ENCODE measurements around the gene TTLL7.

DNA sequence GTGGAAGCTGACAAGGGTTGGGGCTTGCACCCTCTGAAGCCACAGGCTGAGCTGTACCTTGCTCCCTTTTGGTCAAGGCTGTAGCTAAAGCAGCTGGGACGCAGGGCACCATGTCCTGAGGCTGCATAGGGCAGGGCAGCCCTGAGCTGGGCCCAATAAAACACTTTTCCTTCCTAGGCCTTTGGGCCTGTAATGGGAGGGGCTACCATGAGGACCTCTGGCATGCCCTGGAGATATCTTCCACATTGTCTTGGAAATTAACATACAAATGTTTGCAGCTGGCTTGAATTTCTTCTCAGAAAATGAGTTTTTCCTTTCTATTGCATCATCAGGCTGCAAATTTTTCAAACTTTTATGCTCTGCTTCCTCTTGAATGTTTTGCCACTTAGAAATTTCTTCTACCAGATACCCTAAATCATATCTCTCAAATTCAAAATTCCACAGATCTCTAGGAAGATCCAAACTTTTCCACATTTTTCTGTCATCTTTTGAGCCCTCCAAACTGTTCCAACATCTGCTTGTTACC is 32.9 kb upstream of the TTLL7 start:
- TF ChIP-seq, protein P1, sequence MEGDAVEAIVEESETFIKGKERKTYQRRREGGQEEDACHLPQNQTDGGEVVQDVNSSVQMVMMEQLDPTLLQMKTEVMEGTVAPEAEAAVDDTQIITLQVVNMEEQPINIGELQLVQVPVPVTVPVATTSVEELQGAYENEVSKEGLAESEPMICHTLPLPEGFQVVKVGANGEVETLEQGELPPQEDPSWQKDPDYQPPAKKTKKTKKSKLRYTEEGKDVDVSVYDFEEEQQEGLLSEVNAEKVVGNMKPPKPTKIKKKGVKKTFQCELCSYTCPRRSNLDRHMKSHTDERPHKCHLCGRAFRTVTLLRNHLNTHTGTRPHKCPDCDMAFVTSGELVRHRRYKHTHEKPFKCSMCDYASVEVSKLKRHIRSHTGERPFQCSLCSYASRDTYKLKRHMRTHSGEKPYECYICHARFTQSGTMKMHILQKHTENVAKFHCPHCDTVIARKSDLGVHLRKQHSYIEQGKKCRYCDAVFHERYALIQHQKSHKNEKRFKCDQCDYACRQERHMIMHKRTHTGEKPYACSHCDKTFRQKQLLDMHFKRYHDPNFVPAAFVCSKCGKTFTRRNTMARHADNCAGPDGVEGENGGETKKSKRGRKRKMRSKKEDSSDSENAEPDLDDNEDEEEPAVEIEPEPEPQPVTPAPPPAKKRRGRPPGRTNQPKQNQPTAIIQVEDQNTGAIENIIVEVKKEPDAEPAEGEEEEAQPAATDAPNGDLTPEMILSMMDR (IDR thresholded peaks at IDR 0.05): no peak
- no peak for TF ChIP-seq POLR2AphosphoS5 (IDR thresholded peaks at IDR 0.05)

Measured in prostate gland (tissue), 2 donors.